Brain pericyte (primary cell): ENCODE data around the gene PIANP.
"Not testable (repeated sequence)": the region's sequence is repeated elsewhere in the genome, so short reads cannot be mapped to it uniquely, and the experiment has no call there.

Source experiments
- DNase-seq: peaks from one replicate; pipeline ENCODE4 v3.0.0-alpha.2; 2012; ENCODE audit warnings: low read depth, low spot score

PIANP gene, protein sequence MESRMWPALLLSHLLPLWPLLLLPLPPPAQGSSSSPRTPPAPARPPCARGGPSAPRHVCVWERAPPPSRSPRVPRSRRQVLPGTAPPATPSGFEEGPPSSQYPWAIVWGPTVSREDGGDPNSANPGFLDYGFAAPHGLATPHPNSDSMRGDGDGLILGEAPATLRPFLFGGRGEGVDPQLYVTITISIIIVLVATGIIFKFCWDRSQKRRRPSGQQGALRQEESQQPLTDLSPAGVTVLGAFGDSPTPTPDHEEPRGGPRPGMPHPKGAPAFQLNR

DNA sequence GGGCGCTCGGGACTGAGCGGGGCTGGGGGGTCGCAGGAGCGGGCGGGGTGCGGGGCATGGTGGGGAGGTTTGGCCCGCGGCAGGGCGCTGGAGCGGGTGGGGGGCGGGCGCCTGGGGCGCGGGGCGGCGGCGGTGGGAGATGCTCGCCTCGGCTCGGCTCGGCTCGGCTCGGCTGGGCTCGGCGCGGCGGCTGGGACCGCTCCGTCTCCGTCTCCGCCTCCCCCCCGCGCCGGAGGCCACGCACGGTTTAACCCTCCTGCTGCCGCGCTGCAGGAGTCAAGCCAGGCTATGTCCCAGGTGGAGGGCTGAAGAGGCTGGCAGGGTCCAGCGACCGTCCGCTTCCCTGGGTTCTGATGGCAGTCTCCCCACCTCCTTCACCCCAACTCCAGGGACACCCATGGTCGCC is at the start of gene PIANP:
Gene PIANP, minus strand, starts transcription at position 170 of the 406 bp plus-strand sequence. CDS start 2,754 bp downstream, outside the sequence.
- no peak for DNase-seq

- no peak for DNase-seq
Measured at GRCh38 chr12:6748761-6749160, 48.1 kb upstream of the PIANP start.

DNA sequence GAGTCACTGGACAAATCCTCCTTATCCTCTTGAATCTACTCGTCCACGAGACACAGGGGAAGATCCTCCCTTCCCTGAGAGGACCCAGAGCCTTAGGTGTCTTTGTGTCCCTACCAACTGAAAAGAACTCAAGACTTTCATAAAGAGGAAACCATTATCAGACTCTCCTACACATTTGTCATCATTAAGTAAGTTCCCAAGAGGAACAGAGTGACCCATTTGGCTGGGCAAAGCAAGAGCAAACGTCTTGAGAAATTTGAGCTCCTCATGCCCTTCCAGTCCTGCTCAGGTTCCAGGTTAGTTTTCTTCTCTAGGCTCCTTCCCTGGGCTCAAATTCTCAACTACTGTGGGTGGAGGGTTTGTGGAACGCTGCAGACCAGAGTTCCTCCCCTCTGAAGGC is 46.6 kb upstream of the PIANP start:
- no peak for DNase-seq

GRCh38 chr12:6745741-6746525 is 45.3 kb upstream of the PIANP start:
- no peak for DNase-seq

GRCh38 chr12:6743300-6743699 is 42.7 kb upstream of the PIANP start:
- DNase-seq = not testable (repeated sequence)

GRCh38 chr12:6742834-6743233 is 42.2 kb upstream of the PIANP start:
- no peak for DNase-seq

DNA sequence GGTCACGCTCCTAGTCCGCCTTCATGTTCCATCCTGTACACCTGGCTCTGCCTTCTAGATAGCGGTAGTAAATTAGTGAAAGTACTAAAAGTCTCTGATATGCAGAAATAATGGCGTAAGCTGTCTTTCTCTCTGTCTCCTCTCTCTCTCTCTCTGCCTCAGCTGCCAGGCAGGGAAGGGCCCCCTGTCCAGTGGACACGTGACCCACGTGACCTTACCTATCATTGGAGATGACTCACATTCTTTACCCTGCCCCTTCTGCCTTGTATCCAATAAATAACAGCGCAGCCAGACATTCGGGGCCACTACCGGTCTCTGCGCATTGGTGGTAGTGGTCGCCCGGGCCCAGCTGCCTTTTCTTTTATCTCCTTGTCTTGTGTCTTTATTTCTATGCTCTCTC is 41.5 kb upstream of the PIANP start:
- DNase-seq = not testable (repeated sequence)

GRCh38 chr12:6736754-6737153 is 36.1 kb upstream of the PIANP start:
- DNase-seq = no peak

DNA sequence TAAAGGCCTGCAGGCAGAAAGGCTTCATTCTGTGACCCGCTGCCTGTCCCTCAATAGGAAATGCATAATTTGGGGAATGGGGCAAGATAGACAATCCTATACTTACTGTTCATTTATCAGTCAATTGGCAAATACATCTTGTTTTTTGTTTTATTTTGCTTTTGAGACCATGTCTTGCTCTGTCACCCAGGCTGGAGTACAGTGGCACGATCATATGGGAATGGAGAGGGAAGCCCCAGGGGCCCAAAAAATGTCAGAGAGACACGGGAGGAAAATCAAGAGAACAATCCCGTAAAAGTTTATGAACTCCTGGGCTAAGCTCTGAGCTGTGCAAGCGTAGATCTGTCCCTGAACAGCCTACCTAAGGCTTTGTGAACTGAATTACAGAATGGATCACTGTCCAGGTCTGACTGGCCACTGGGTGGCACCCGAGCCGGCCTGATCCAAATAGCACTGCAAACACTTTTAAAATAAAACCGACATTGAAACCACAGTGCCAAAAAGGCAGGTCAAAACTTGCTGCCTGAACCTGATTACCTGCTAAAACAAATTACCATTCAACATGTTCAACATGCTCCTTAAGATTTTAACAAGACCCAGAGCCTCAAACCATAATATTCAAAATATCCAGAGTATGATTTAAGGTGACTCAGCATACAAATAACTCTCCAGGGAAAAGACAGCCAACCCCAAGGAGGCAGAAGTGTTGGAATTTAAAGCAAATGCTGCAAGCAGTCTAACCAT is 35.0 kb upstream of the PIANP start:
- DNase-seq = peak; percentile 16

- DNase-seq = no peak
Measured at GRCh38 chr12:6734506-6735387, 34.1 kb upstream of the PIANP start.

GRCh38 chr12:6730169-6730568 is 29.6 kb upstream of the PIANP start:
- no peak for DNase-seq

DNA sequence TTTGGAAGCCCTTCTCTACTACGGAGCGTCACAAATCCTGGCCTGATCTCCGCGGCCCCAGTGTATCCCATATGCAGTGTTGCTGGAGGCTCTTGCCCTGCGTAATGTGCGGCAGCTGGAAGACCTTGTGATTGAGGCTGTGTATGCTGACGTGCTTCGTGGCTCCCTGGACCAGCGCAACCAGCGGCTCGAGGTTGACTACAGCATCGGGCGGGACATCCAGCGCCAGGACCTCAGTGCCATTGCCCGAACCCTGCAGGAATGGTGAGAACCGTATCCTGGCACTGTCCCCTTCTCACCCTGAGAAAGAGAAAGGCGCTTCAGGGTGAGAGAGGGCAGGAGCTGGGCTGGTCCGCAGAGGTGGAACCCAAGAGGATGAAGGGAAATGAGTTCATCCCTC is 28.6 kb upstream of the PIANP start:
- DNase-seq = no peak

- no peak for DNase-seq
Measured at GRCh38 chr12:6725350-6725749, 24.7 kb upstream of the PIANP start.

DNA sequence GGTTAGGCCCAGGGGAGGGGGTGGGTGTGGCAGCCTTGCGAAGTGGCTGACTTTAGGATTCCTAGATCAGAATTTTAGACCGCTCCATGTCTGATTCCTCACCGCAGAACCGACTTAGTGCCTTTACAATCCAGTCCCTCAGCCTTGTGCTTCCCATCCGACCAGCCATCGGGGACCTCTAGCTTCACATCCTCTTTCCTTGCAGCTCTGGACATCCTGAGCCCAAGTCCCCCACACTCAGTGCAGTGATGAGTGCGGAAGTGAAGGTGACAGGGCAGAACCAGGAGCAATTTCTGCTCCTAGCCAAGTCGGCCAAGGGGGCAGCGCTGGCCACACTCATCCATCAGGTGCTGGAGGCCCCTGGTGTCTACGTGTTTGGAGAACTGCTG is 23.8 kb upstream of the PIANP start:
- DNase-seq = no peak

DNA sequence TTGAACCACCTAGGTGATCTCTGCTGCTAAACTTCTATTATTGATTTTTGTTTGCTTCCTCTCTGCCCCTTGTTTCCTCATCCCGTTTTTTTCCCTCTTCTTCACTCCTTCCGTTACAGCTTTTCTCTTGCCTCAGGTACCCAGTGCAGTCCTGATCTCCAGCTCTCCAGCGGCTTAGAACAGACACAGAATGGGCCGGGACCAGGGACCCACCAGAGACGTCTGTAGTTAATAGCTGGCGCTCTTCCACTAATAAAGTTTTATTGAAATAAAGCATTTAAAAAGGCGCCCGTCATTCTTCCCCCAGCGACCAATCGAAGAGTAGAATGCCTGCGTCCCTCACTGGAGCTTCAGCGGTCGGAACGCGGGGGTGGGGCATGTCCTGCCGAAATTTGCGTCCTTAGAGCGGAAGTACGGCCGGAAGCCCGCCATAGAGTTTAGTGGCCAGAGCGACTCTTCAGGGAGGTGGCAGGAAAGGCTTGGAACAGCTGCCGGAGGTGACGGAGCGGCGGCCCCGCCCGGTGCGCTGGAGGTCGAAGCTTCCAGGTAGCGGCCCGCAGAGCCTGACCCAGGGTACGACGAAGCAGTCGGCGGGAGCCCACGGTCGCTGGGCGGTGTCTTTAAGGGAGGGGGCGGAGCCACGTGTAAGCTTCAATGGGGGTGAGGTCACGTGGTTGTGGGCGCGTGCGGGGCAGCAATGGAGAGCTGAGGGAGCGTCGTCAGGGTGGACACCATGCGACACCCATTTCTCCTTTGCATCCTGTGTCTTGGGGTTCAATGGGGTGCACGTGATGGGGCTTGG is 23.2 kb upstream of the PIANP start, which contains the start of gene COPS7A:
Gene COPS7A, plus strand, starts transcription at position 440 of the 802 bp plus-strand sequence. CDS start 611 bp downstream, outside the sequence.
- DNase-seq = peak; percentile 91

GRCh38 chr12:6722863-6723262 is 22.2 kb upstream of the PIANP start:
- DNase-seq = no peak

- DNase-seq = no peak
Measured at GRCh38 chr12:6716874-6717437, 16.3 kb upstream of the PIANP start.

GRCh38 chr12:6716031-6716873 is 15.6 kb upstream of the PIANP start:
- DNase-seq = not testable (repeated sequence)

GRCh38 chr12:6708960-6709394 is 8.4 kb upstream of the PIANP start:
- no peak for DNase-seq
